Measurements from ENCODE around the gene ARMS2.

Gene ARMS2

GRCh38 chr10:122474131-122474818 is 19.8 kb downstream of the ARMS2 start:
- no peak for DNase-seq

DNA sequence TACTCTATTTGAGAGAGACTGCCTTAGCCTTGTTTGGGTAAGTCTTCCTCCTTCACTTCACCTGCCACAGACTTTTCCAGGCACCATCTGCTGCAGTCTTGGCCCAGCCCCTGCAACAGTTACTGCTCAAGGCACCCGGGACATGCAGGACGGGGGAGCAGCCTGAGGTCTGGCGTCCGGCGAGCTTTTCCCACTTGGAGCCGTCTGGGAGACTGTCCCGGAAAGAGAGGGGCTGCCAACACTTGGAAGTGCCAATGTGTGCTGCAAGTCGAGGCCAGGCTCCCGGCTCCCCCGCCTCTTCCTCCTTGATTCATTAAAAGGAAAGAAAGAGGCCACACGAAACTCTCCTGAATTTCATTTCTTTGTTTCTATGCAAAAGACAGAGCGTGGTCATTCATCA is 20.6 kb downstream of the ARMS2 start:
- DNase-seq = no peak

DNA sequence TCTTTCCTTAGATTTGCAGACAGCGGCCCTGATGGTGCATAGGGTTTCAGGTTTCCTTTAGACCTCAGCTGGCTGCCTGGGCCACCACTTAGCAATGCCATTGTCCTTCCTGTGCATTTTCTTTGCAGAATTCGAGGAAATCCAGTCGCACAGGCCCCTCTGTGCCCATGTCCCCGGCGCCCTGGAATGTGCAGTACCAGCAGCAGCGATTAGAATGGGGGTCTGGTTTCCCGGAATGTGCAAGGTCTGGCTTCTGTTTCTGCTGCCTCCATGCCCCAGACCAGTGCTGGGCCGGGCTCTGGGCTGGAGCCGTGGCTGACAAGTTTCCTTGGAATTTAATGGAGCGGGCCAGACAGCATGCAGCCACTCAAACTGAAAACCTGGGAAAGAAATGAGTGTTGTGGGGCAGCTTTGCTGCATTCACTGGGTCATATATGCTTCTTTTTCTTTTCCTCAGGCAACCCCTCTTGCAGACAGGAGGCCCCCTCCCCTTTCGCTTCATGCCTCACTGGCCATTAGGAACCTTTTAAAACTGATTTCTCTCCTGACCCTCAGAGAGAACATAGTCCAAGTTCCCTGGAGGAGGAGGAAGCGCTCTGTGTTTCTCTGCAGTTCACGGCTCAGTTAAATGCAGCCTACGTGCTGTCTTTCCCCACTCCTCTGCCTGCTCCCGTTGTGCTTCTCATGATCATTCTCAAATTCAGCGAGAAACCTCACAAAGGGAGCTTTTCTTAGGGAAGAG is 21.3 kb downstream of the ARMS2 start:
- DNase-seq = no peak

DNA sequence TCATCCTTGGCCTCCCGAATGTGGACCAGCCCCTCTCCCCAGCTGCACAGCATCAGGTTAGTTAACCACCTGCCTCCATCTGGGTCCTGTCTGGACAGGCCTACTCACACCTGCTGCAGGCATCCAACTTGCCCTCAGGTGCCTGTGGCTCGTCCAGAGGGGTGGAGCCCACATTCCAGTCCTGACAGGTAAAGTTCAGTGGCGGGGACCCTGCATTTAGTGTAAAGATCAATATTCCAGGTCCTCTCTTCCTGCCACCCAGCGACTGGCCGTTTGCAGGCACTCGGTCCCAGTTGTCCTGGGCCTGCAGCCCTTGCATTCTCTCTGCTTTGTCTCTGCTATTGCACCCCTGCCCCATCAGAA is 21.9 kb downstream of the ARMS2 start:
- DNase-seq = no peak

- no peak for DNase-seq
Observed at GRCh38 chr10:122477436-122477835, 23.0 kb downstream of the ARMS2 start.

- DNase-seq = no peak
Observed at GRCh38 chr10:122478971-122479370, 24.5 kb downstream of the ARMS2 start.

DNA sequence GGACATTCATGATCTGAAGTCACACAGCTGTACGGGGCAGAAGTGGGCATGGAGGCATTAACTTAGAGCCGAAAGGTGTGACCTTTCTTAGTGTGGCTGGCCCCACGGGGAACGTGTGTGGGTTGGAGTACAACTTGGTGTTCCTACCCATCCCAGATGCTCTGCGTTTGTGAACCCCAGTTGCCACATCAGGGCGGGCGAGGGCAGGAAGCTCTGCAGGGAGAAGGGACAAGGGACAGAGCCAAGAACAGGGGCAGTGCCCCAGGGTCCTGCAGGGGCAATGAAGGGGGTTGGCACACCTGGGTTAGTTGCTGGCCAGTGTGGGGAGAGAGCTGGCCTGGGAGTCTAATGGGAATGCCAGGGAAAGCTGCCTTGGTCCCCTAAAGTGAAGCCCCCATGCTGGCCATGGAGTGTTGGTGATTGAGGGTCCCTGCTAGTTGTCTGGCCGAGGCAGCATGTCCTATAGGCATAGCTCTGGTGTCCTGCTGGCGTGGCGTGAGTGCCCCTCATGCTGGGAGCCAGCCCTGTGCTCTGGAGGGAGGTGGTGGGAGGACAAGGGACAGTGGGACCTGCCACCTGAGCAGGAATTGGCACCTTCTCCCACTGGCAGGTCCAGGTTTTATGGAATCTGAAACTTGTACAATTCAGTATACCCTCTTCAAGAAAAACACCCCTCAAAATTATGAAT is 25.8 kb downstream of the ARMS2 start:
- no peak for DNase-seq

DNA sequence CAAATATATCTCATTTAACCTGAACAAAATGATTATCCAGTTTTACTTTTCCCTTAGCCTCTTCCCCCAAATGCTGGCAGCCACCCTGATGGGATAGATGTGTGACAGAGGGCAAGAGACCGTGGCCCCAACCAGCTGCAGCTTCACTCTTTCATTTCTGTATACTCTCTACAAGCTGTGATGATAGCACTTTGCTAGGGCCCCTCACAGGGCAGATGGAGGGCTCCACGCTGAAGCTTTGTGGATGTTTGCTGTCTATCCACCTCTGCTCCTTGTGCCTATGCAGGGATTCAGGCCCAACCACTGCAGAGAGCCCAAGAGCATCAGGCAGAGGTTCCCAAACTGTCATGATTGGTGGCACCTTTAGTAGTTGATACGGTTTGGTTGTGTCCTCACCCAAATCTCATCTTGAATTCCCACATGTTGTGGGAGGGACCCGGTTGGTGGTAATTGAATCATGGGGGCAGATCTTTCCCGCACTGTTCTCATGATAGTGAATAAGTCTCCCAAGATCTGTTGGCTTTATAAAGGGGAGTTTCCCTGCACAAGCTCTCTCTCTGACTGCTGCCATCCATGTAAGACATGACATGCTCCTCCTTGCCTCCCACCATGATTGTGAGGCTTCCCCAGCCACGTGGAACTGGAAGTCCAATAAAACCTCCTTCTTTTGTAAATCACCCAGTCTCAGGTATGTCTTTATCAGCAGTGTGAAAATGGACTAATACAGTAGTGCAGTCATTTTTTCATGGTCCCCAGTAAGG is 27.0 kb downstream of the ARMS2 start:
- no peak for DNase-seq

- no peak for DNase-seq
Observed at GRCh38 chr10:122484276-122485060, 30.0 kb downstream of the ARMS2 start.

DNA sequence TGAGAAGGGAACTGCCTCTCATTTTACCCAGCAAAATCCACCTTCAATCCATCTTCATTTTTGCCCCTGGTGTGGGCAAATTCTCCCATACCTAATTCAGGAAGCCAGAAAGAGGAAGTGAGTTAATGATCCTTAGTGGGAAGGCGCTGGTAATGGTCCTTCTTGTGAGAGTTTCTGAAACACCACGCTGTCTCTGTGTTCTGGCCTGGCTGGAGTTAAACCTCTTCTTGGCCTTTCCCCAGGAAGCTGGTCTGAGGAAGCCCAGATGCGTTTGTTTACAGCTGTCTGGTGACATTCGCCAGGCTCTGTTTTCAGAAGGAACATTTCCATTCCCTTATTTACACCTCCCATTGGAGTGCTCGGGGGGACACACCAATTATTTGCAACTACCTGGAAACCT is 31.2 kb downstream of the ARMS2 start:
- no peak for DNase-seq

- DNase-seq = no peak
Observed at GRCh38 chr10:122486406-122487080, 32.1 kb downstream of the ARMS2 start.

DNA sequence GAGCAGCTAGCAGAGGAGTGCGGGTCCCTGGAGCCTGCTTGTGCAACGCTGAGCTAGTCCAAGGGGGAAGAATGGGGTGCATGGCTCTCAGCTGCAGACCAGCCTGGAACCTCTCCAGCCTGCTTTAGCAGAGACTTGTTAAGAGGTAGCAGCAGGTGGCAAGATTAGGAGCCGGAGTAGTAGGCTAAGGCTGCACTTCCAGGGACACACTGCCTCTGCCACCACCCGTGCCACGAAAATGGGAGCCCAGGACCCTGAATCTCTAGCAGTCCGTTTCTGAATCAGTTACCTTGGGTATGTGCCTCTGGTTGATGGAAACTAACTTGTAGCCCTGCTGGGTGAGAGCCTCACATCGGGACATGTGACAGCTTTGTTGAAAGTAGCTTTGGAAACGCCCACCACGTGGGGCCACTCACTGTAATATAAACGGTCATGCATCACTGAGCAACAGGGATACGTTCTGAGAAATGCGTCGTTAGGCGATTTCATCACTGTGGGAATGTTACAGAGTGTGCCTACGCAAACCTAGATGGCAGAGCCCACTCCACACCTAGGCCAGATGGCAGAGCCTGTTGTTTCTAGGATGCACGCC is 32.8 kb downstream of the ARMS2 start:
- DNase-seq = no peak

GRCh38 chr10:122490268-122490667 is 35.8 kb downstream of the ARMS2 start:
- no peak for DNase-seq

- DNase-seq = no peak
Observed at GRCh38 chr10:122490786-122491680, 36.6 kb downstream of the ARMS2 start.

DNA sequence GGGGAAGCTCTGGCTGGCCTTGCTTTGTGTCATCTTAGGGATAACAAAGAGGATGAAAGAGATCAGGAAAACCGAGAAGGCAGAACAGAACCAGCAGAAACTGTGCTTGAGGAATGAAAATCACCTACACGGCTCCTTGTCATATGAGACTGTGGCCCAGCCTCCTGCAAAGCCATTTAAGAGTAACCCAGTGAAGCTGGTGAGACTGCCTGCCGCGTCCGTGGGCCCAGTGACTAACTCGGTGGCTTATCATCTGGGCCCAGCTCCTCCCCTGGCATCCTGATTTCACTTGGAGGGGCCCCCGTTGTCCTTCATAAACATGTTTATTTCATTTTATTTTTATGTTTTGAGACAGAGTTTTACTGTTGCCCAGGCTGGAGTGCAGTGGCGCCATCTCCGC is 37.6 kb downstream of the ARMS2 start:
- DNase-seq = no peak

GRCh38 chr10:122492999-122493481 is 38.6 kb downstream of the ARMS2 start:
- no peak for DNase-seq

- DNase-seq = no peak
Observed at GRCh38 chr10:122493761-122494160, 39.3 kb downstream of the ARMS2 start.

- no peak for DNase-seq
Observed at GRCh38 chr10:122494173-122494820, 39.8 kb downstream of the ARMS2 start.

DNA sequence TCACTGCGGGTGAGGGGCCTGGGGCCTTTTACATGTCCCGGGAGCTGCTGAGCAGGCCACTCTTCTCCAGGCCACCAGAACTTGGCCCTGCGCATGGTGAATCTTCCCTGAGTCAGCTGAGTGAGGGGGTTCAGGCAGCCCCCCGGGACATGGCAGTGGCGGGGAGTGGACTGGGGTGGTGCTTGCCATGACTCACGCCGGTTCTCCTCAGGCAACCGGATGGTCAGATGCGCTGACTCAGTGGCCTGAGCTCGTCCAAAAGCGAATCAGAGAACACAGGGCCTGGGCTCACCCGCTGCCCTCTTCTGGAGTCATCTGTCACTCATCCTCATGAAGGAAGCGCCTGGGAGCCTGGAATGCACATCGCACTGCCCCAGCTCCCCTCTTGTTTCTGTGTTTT is 40.4 kb downstream of the ARMS2 start:
- DNase-seq = no peak

All from NCI-H1417 treated with DMSO at 0.1 percent for 48 hours (cell line).